Thymus (tissue), 11 donors: ENCODE results near the gene PAF1. TPM values are rescaled to one million over a fixed set of nuclear protein-coding genes. Genes with fewer than 3 reads are reported as not detected.
A peak's percentile ranks its signal among the peaks of the same experiment; 100 is the strongest.

ENCODE experiments used
- DNase-seq, 9 donors: peaks; one replicate each; pipeline ENCODE4 v3.0.0-alpha.2; 2013; ENCODE audit warnings: low spot score in 9 of 9, low read depth in 6 of 9, missing footprints in 1 of 9
- H3K27ac ChIP-seq, 2 donors: one replicate each; pipeline ENCODE4 v1.5.1; 2013; ENCODE audit warnings: control low read depth in 1 of 2, low read depth in 1 of 2, low read length in 1 of 2, mild to moderate bottlenecking in 1 of 2, moderate library complexity in 1 of 2
- H3K27me3 ChIP-seq, 2 donors: one replicate each; pipeline ENCODE4 v1.5.1; 2013; ENCODE audit warnings: low read length in 1 of 2; ENCODE audit not compliant: control insufficient read depth in 2 of 2, insufficient read depth in 1 of 2
- H3K36me3 ChIP-seq, 2 donors: one replicate each; pipeline ENCODE4 v1.5.1; 2013; ENCODE audit warnings: low read length in 1 of 2, mild to moderate bottlenecking in 1 of 2, moderate library complexity in 1 of 2; ENCODE audit not compliant: control insufficient read depth in 2 of 2, insufficient read depth in 2 of 2
- H3K4me1 ChIP-seq, 2 donors: one replicate each; pipeline ENCODE4 v1.5.1; 2013; ENCODE audit warnings: low read length in 2 of 2; ENCODE audit not compliant: control insufficient read depth in 2 of 2, insufficient read depth in 2 of 2
- H3K4me3 ChIP-seq, 2 donors: one replicate each; pipeline ENCODE4 v1.5.1; 2013; ENCODE audit warnings: low read length in 2 of 2, control low read depth in 1 of 2, mild to moderate bottlenecking in 1 of 2
- H3K9me3 ChIP-seq, 2 donors: one replicate each; pipeline ENCODE4 v1.5.1; 2013; ENCODE audit warnings: low read length in 1 of 2, mild to moderate bottlenecking in 1 of 2; ENCODE audit not compliant: control insufficient read depth in 2 of 2, insufficient read depth in 1 of 2
- WGBS: extraction: QIAGEN DNeasy Blood & Tissue Kit; methylation state at CpG from one replicate; pipeline ENCODE4 v1.1.7; 2013; 5-methylcytosine and 5-hydroxymethylcytosine counted together
- polyA plus RNA-seq: library from polyadenylated mRNA; stranded (reverse); fragments of 200-250 nt; gene quantifications from one replicate; pipeline ENCODE4 v1.2.3, GENCODE V29; 2013
- total RNA-seq: library from RNA; stranded (reverse); fragments of 120-200 nt; gene quantifications from one replicate; pipeline ENCODE4 v1.2.4, GENCODE V29; 2013
- donor health status: healthy.

PAF1 gene
- total and polyA plus RNA-seq, 2 donors = 33.4 to 40.1 TPM

- Histone ChIP-seq H3K27ac (no peak overlapping the region), H3K9me3 (no peaks in the 10 kb centered on the region), H3K36me3 (peaks cover 26 to 34% of the 10 kb centered on the region in 2 donors), H3K27me3 (peaks cover 0 to 10% of the 10 kb centered on the region in 2 donors), H3K4me1 (peaks cover 11 to 26% of the 10 kb centered on the region in 2 donors), H3K4me3 (no peak overlapping the region)
- DNase-seq = no peak
- WGBS = 90% methylated on average over 8 of the region's 8 CpGs
Measured at GRCh38 chr19:39432677-39433025, 41.7 kb upstream of the PAF1 start.

GRCh38 chr19:39430675-39431593, 40.0 kb upstream of the PAF1 start:
- Histone ChIP-seq H3K36me3 (peaks cover 26 to 34% of the 10 kb centered on the region in 2 donors), H3K4me3 (no peak overlapping the region), H3K27ac (peak overlapping the region; percentile 65 to 70), H3K9me3 (no peaks in the 10 kb centered on the region), H3K27me3 (peaks cover 0 to 9% of the 10 kb centered on the region in 2 donors), H3K4me1 (peaks cover 5 to 18% of the 10 kb centered on the region in 2 donors)
- DNase-seq = peak in 1 of 9 donors; percentile 45
- WGBS = 80% methylated on average over 25 of the region's 25 CpGs

GRCh38 chr19:39428283-39429112, 37.6 kb upstream of the PAF1 start:
- Histone ChIP-seq H3K4me3 (no peak overlapping the region), H3K9me3 (no peaks in the 10 kb centered on the region), H3K27me3 (peaks cover 0 to 9% of the 10 kb centered on the region in 2 donors), H3K4me1 (peaks cover 0 to 3% of the 10 kb centered on the region in 2 donors), H3K27ac (no peak overlapping the region), H3K36me3 (peaks cover 36 to 40% of the 10 kb centered on the region in 2 donors)
- no peak for DNase-seq
- 53% methylated on average over 23 of the region's 23 CpGs for WGBS

- peaks cover 0 to 3% of the 10 kb centered on the region in 2 donors for H3K4me1 ChIP-seq
- no peaks in the 10 kb centered on the region for H3K9me3 ChIP-seq
- H3K27ac ChIP-seq = no peak overlapping the region
- peaks cover 0 to 9% of the 10 kb centered on the region in 2 donors for H3K27me3 ChIP-seq
- peaks cover 35 to 40% of the 10 kb centered on the region in 2 donors for H3K36me3 ChIP-seq
- 96% methylated on average over 11 of the region's 11 CpGs for WGBS
- no peak for DNase-seq
- H3K4me3 ChIP-seq = no peak overlapping the region
Measured at GRCh38 chr19:39427707-39428106, 36.8 kb upstream of the PAF1 start.

GRCh38 chr19:39426170-39426569, 35.3 kb upstream of the PAF1 start:
- WGBS = 88% methylated on average over 5 of the region's 5 CpGs
- peaks cover 34 to 46% of the 10 kb centered on the region in 2 donors for H3K36me3 ChIP-seq
- H3K4me1 ChIP-seq = peaks cover 0 to 2% of the 10 kb centered on the region in 2 donors
- H3K27me3 ChIP-seq = peaks cover 0 to 9% of the 10 kb centered on the region in 2 donors
- H3K27ac ChIP-seq = no peak overlapping the region
- H3K4me3 ChIP-seq = no peak overlapping the region
- DNase-seq = no peak
- H3K9me3 ChIP-seq = no peaks in the 10 kb centered on the region

- no peak overlapping the region for H3K27ac ChIP-seq
- H3K4me3 ChIP-seq = no peak overlapping the region
- H3K36me3 ChIP-seq = peaks cover 37 to 50% of the 10 kb centered on the region in 2 donors
- no peaks in the 10 kb centered on the region for H3K9me3 ChIP-seq
- H3K27me3 ChIP-seq = peaks cover 0 to 9% of the 10 kb centered on the region in 2 donors
- no peak for DNase-seq
- 96% methylated on average over 7 of the region's 7 CpGs for WGBS
- no peaks in the 10 kb centered on the region for H3K4me1 ChIP-seq
Measured at GRCh38 chr19:39425744-39426143, 34.8 kb upstream of the PAF1 start.

GRCh38 chr19:39424934-39425333, 34.0 kb upstream of the PAF1 start:
- no peaks in the 10 kb centered on the region for H3K9me3 ChIP-seq
- H3K27ac ChIP-seq = no peak overlapping the region
- 98% methylated on average over 16 of the region's 16 CpGs for WGBS
- no peak for DNase-seq
- H3K27me3 ChIP-seq = peaks cover 0 to 9% of the 10 kb centered on the region in 2 donors
- H3K4me1 ChIP-seq = no peaks in the 10 kb centered on the region
- H3K36me3 ChIP-seq = peaks cover 40 to 58% of the 10 kb centered on the region in 2 donors
- no peak overlapping the region for H3K4me3 ChIP-seq

GRCh38 chr19:39423258-39424086, 32.6 kb upstream of the PAF1 start:
- H3K4me1 ChIP-seq = no peaks in the 10 kb centered on the region
- no peak overlapping the region for H3K27ac ChIP-seq
- 94% methylated on average over 35 of the region's 35 CpGs for WGBS
- H3K27me3 ChIP-seq = peaks cover 0 to 4% of the 10 kb centered on the region in 2 donors
- DNase-seq = no peak
- peaks cover 48 to 67% of the 10 kb centered on the region in 2 donors for H3K36me3 ChIP-seq
- H3K9me3 ChIP-seq = no peaks in the 10 kb centered on the region
- H3K4me3 ChIP-seq = no peak overlapping the region
